Ammon's horn (tissue), 1 donor: ENCODE data around the gene CFAP58.
"Not testable (repeated sequence)": the region's sequence is repeated elsewhere in the genome, so short reads cannot be mapped to it uniquely, and the experiment has no call there.

ENCODE experiments used
- DNase-seq: peaks from one replicate; pipeline ENCODE4 v3.0.0-alpha.2; 2016; ENCODE audit warnings: low spot score

Gene CFAP58

GRCh38 chr10:104434601-104435000 lies 81.0 kb downstream of the CFAP58 start:
- DNase-seq = no peak

- DNase-seq = peak; percentile 68
Measured at GRCh38 chr10:104435822-104436221, 82.2 kb downstream of the CFAP58 start.

- DNase-seq = no peak
Measured at GRCh38 chr10:104437226-104437625, 83.6 kb downstream of the CFAP58 start.

- DNase-seq = no peak
Measured at GRCh38 chr10:104440221-104440620, 86.6 kb downstream of the CFAP58 start.

- DNase-seq = no peak
Measured at GRCh38 chr10:104441329-104442000, 87.8 kb downstream of the CFAP58 start.

- DNase-seq = no peak
Measured at GRCh38 chr10:104445359-104445758, 91.7 kb downstream of the CFAP58 start.

- no peak for DNase-seq
Measured at GRCh38 chr10:104446151-104446550, 92.5 kb downstream of the CFAP58 start.

GRCh38 chr10:104447331-104447730 lies 93.7 kb downstream of the CFAP58 start:
- no peak for DNase-seq

- DNase-seq = no peak
Measured at GRCh38 chr10:104447906-104448305, 94.3 kb downstream of the CFAP58 start.

- no peak for DNase-seq
Measured at GRCh38 chr10:104449391-104449790, 95.8 kb downstream of the CFAP58 start.

GRCh38 chr10:104450490-104450889 lies 96.9 kb downstream of the CFAP58 start:
- no peak for DNase-seq

- no peak for DNase-seq
Measured at GRCh38 chr10:104450954-104451353, 97.3 kb downstream of the CFAP58 start.

- no peak for DNase-seq
Measured at GRCh38 chr10:104452977-104453376, 99.3 kb downstream of the CFAP58 start.

- no peak for DNase-seq
Measured at GRCh38 chr10:104456802-104457542, 103.3 kb downstream of the CFAP58 start.

- DNase-seq = no peak
Measured at GRCh38 chr10:104457543-104457828, 103.9 kb downstream of the CFAP58 start.

- DNase-seq = not testable (repeated sequence)
Measured at GRCh38 chr10:104465575-104465974, 111.9 kb downstream of the CFAP58 start.

GRCh38 chr10:104468818-104469217 lies 115.2 kb downstream of the CFAP58 start:
- not testable (repeated sequence) for DNase-seq

- no peak for DNase-seq
Measured at GRCh38 chr10:104472505-104472904, 118.9 kb downstream of the CFAP58 start.

- DNase-seq = no peak
Measured at GRCh38 chr10:104472957-104473745, 119.5 kb downstream of the CFAP58 start.

GRCh38 chr10:104478380-104478779 lies 124.7 kb downstream of the CFAP58 start:
- DNase-seq = no peak

- DNase-seq = no peak
Measured at GRCh38 chr10:104479906-104480593, 126.4 kb downstream of the CFAP58 start.

- no peak for DNase-seq
Measured at GRCh38 chr10:104480797-104481196, 127.2 kb downstream of the CFAP58 start.
